K562 (cell line): ENCODE results near the gene C17orf78. TPM values are rescaled to one million over a fixed set of nuclear protein-coding genes. Genes with fewer than 3 reads are reported as not detected.

Experiments used
- BACH1 ChIP-seq: fragments of 200-800 bp; sonication (Bioruptor generic); IDR thresholded peaks from 2 replicates; pipeline ENCODE4 v1.6.1; 2016; ENCODE audit warnings: missing genetic modification characterization, missing compliant biosample characterization
- CLOCK ChIP-seq: fragments of 250-450 bp; sonication (Bioruptor Pico); IDR thresholded peaks from 2 replicates; pipeline ENCODE4 v1.4.0; 2020; ENCODE audit warnings: mild to moderate bottlenecking, moderate library complexity, borderline replicate concordance
- CSDE1 ChIP-seq, 2 experiments: fragments of 450-650 bp; IDR thresholded peaks; 2 replicates each; pipeline ENCODE4 v1.6.1; 2016; ENCODE audit warnings: mild to moderate bottlenecking in 1 of 2
- HNRNPH1 ChIP-seq: fragments of 200-400 bp; formaldehyde crosslinking; optimal IDR thresholded peaks from 2 replicates; pipeline ENCODE3; 2017; ENCODE audit warnings: low read depth, mild to moderate bottlenecking, low read length, moderate library complexity
- KLF1 ChIP-seq: fragments of 450-650 bp; IDR thresholded peaks from 2 replicates; pipeline ENCODE4 v1.6.1; 2016; ENCODE audit warnings: missing genetic modification characterization, missing compliant biosample characterization
- NFIX ChIP-seq: fragments of 250-450 bp; sonication (Bioruptor Pico); IDR thresholded peaks from 2 replicates; pipeline ENCODE4 v1.4.0; 2020; ENCODE audit warnings: low read depth, mild to moderate bottlenecking, moderate library complexity
- PTTG1 ChIP-seq: fragments of 450-650 bp; IDR thresholded peaks from 2 replicates; pipeline ENCODE4 v1.6.1; 2016; ENCODE audit warnings: low read depth, mild to moderate bottlenecking, missing genetic modification characterization, missing compliant biosample characterization
- SMARCA4 ChIP-seq: fragments of 450-650 bp; IDR thresholded peaks from 2 replicates; pipeline ENCODE4 v1.6.1; 2016
- ZNF354B ChIP-seq: fragments of 250-450 bp; sonication (Bioruptor Pico); IDR thresholded peaks from 2 replicates; pipeline ENCODE4 v1.4.0; 2020
- polyA plus RNA-seq, 8 experiments: library from polyadenylated mRNA; depleted of rRNA in 4 of 8; stranded (reverse) in 5 of 8; unstranded in 3 of 8; fragments of >200 nt; fragmentation: Nextera tagmentation in 2 of 8; fragmentation: Illumina TruSeq in 1 of 8; extraction: Ambion mirVana in 2 of 8; extraction: Trizol in 1 of 8; gene quantifications; 2 replicates each; pipeline versions ENCODE4 v1.2.1 to v1.2.3, GENCODE V29; 2011 to 2014; ENCODE audit warnings: inconsistent platforms in 1 of 8, missing spikeins in 1 of 8
- total RNA-seq, 7 experiments: library from RNA; depleted of rRNA in 6 of 7; stranded (reverse); fragments of >200 nt in 6 of 7; fragmentation: Illumina TruSeq in 2 of 7; extraction: Trizol in 2 of 7; gene quantifications; 2 replicates each; pipeline versions ENCODE4 v1.2.1 to v1.2.3, GENCODE V29; 2011 to 2021; ENCODE audit warnings: low replicate concordance in 1 of 7
- TF ChIP-seq, protein P1 (sequence below): fragments of 150-350 bp; conservative IDR thresholded peaks from 2 replicates; pipeline ENCODE4 v1.6.1; 2014; ENCODE audit warnings: low read length
- TF ChIP-seq, protein P2 (sequence below): fragments of 450-650 bp; IDR thresholded peaks from 2 replicates; pipeline ENCODE4 v1.6.1; 2016; ENCODE audit warnings: mild to moderate bottlenecking, moderate library complexity

Gene C17orf78
- total and polyA plus RNA-seq, 9 of the 15 experiments (the other 6 are each of a cell fraction or from before 2014, with no cell fraction given): not detected

- TF ChIP-seq, protein P1, sequence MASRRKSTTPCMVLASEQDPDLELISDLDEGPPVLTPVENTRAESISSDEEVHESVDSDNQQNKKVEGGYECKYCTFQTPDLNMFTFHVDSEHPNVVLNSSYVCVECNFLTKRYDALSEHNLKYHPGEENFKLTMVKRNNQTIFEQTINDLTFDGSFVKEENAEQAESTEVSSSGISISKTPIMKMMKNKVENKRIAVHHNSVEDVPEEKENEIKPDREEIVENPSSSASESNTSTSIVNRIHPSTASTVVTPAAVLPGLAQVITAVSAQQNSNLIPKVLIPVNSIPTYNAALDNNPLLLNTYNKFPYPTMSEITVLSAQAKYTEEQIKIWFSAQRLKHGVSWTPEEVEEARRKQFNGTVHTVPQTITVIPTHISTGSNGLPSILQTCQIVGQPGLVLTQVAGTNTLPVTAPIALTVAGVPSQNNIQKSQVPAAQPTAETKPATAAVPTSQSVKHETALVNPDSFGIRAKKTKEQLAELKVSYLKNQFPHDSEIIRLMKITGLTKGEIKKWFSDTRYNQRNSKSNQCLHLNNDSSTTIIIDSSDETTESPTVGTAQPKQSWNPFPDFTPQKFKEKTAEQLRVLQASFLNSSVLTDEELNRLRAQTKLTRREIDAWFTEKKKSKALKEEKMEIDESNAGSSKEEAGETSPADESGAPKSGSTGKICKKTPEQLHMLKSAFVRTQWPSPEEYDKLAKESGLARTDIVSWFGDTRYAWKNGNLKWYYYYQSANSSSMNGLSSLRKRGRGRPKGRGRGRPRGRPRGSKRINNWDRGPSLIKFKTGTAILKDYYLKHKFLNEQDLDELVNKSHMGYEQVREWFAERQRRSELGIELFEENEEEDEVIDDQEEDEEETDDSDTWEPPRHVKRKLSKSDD: no peak
- TF ChIP-seq, protein P2, sequence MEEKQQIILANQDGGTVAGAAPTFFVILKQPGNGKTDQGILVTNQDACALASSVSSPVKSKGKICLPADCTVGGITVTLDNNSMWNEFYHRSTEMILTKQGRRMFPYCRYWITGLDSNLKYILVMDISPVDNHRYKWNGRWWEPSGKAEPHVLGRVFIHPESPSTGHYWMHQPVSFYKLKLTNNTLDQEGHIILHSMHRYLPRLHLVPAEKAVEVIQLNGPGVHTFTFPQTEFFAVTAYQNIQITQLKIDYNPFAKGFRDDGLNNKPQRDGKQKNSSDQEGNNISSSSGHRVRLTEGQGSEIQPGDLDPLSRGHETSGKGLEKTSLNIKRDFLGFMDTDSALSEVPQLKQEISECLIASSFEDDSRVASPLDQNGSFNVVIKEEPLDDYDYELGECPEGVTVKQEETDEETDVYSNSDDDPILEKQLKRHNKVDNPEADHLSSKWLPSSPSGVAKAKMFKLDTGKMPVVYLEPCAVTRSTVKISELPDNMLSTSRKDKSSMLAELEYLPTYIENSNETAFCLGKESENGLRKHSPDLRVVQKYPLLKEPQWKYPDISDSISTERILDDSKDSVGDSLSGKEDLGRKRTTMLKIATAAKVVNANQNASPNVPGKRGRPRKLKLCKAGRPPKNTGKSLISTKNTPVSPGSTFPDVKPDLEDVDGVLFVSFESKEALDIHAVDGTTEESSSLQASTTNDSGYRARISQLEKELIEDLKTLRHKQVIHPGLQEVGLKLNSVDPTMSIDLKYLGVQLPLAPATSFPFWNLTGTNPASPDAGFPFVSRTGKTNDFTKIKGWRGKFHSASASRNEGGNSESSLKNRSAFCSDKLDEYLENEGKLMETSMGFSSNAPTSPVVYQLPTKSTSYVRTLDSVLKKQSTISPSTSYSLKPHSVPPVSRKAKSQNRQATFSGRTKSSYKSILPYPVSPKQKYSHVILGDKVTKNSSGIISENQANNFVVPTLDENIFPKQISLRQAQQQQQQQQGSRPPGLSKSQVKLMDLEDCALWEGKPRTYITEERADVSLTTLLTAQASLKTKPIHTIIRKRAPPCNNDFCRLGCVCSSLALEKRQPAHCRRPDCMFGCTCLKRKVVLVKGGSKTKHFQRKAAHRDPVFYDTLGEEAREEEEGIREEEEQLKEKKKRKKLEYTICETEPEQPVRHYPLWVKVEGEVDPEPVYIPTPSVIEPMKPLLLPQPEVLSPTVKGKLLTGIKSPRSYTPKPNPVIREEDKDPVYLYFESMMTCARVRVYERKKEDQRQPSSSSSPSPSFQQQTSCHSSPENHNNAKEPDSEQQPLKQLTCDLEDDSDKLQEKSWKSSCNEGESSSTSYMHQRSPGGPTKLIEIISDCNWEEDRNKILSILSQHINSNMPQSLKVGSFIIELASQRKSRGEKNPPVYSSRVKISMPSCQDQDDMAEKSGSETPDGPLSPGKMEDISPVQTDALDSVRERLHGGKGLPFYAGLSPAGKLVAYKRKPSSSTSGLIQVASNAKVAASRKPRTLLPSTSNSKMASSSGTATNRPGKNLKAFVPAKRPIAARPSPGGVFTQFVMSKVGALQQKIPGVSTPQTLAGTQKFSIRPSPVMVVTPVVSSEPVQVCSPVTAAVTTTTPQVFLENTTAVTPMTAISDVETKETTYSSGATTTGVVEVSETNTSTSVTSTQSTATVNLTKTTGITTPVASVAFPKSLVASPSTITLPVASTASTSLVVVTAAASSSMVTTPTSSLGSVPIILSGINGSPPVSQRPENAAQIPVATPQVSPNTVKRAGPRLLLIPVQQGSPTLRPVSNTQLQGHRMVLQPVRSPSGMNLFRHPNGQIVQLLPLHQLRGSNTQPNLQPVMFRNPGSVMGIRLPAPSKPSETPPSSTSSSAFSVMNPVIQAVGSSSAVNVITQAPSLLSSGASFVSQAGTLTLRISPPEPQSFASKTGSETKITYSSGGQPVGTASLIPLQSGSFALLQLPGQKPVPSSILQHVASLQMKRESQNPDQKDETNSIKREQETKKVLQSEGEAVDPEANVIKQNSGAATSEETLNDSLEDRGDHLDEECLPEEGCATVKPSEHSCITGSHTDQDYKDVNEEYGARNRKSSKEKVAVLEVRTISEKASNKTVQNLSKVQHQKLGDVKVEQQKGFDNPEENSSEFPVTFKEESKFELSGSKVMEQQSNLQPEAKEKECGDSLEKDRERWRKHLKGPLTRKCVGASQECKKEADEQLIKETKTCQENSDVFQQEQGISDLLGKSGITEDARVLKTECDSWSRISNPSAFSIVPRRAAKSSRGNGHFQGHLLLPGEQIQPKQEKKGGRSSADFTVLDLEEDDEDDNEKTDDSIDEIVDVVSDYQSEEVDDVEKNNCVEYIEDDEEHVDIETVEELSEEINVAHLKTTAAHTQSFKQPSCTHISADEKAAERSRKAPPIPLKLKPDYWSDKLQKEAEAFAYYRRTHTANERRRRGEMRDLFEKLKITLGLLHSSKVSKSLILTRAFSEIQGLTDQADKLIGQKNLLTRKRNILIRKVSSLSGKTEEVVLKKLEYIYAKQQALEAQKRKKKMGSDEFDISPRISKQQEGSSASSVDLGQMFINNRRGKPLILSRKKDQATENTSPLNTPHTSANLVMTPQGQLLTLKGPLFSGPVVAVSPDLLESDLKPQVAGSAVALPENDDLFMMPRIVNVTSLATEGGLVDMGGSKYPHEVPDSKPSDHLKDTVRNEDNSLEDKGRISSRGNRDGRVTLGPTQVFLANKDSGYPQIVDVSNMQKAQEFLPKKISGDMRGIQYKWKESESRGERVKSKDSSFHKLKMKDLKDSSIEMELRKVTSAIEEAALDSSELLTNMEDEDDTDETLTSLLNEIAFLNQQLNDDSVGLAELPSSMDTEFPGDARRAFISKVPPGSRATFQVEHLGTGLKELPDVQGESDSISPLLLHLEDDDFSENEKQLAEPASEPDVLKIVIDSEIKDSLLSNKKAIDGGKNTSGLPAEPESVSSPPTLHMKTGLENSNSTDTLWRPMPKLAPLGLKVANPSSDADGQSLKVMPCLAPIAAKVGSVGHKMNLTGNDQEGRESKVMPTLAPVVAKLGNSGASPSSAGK: 0 out of 2 replicates have a peak, but pooled peaks have one; percentile 9
- TF ChIP-seq BACH1: peak; percentile 46; the same call in 1 of the 2 replicates
- no peak for TF ChIP-seq HNRNPH1
- no peak for TF ChIP-seq KLF1
- TF ChIP-seq CLOCK (CRISPR knock-in tag): no peak
- no peak for TF ChIP-seq ZNF354B (CRISPR knock-in tag)
- TF ChIP-seq NFIX (CRISPR knock-in tag): no peak
- TF ChIP-seq SMARCA4: peak; percentile 41
- TF ChIP-seq CSDE1 (IDR thresholded peaks at IDR 0.05): no peak
- no peak for TF ChIP-seq PTTG1 (tag)
Observed at GRCh38 chr17:37430051-37430627, 54.4 kb downstream of the C17orf78 start (continued).
